ENCODE results near the gene CNDP1. TPM values are rescaled to one million over a fixed set of nuclear protein-coding genes. Genes with fewer than 3 reads are reported as not detected.

The CNDP1 gene
- polyA plus RNA-seq, 3 donors, result not detected

DNA sequence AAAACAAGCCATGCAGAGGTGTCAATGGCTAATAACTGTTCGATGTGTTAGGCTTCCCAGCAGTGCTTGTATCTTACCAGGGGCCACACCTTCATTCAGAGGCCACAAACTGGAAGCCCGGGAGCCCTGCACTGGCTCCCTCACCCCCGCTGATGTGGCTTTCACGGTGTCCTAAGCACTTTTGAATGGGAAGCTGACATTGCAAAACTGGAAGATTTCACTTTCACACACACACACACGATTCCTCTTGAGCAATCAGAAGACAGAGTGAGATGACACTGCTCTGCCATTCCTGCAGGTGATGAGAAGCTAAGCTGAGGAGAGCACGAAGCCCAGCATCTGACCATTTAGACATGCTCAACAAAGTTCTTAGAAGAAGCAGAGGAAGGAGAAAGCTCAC, 54.7 kb downstream of the CNDP1 start:
- H3K27me3 ChIP-seq (ENCODE audit: control insufficient read depth in 2 of 2, insufficient read depth in 2 of 2, low read length in 2 of 2), result no peaks in the 10 kb centered on the region
- peaks cover 0 to 6% (median 3%) of the 10 kb centered on the region in 3 donors for H3K27me3 Mint-ChIP-seq (ENCODE audit: low read depth in 3 of 3)
- peaks cover 52 to 61% of the 10 kb centered on the region in 2 donors for H3K4me1 ChIP-seq (ENCODE audit: control insufficient read depth in 1 of 2, insufficient read depth in 2 of 2, low read length in 2 of 2)
- no peaks in the 10 kb centered on the region for H3K9me3 ChIP-seq (replicated peaks in 1 of 2; ENCODE audit: control insufficient read depth in 1 of 2, insufficient read depth in 1 of 2, low read length in 2 of 2)
- intact Hi-C loops (cut with micrococcal nuclease), result no loop called here
- H3K27ac ChIP-seq (ENCODE audit: low read depth in 1 of 2, low read length in 2 of 2), result peak overlapping the region; percentile 87
- TF ChIP-seq, protein P1, sequence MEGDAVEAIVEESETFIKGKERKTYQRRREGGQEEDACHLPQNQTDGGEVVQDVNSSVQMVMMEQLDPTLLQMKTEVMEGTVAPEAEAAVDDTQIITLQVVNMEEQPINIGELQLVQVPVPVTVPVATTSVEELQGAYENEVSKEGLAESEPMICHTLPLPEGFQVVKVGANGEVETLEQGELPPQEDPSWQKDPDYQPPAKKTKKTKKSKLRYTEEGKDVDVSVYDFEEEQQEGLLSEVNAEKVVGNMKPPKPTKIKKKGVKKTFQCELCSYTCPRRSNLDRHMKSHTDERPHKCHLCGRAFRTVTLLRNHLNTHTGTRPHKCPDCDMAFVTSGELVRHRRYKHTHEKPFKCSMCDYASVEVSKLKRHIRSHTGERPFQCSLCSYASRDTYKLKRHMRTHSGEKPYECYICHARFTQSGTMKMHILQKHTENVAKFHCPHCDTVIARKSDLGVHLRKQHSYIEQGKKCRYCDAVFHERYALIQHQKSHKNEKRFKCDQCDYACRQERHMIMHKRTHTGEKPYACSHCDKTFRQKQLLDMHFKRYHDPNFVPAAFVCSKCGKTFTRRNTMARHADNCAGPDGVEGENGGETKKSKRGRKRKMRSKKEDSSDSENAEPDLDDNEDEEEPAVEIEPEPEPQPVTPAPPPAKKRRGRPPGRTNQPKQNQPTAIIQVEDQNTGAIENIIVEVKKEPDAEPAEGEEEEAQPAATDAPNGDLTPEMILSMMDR (IDR thresholded peaks at IDR 0.05), result no peak
- H3K4me1 Mint-ChIP-seq, result peaks cover 55% of the 10 kb centered on the region
- peak overlapping the region; percentile 6 for H3K9ac ChIP-seq (ENCODE audit: insufficient read depth, low read length, poor library complexity, severe bottlenecking)
- no peaks in the 10 kb centered on the region for H3K9me3 Mint-ChIP-seq
- peak overlapping the region in 2 of 3 experiments; percentile 23 to 62 for H3K4me3 ChIP-seq (replicated peaks in 1 of 3; ENCODE audit: low read depth in 2 of 3, low read length in 3 of 3)
- H2AFZ ChIP-seq (ENCODE audit: insufficient read depth, low read depth, low read length, poor library complexity, severe bottlenecking), result no peak overlapping the region
- peak overlapping the region; percentile 69 for H3K4me2 ChIP-seq (replicated peaks; ENCODE audit: extremely low read depth, low read length, poor library complexity, severe bottlenecking)
- DNase-seq, result peak; percentile 78 to 91 (median 86)
- peaks cover 6 to 12% of the 10 kb centered on the region in 2 donors for H3K36me3 Mint-ChIP-seq
- H4K20me1 ChIP-seq (ENCODE audit: insufficient read depth, low read length), result no peaks in the 10 kb centered on the region
- peaks cover 0 to 6% of the 10 kb centered on the region in 2 donors for H3K36me3 ChIP-seq (replicated peaks in 1 of 2; ENCODE audit: control insufficient read depth in 1 of 2, insufficient read depth in 2 of 2, low read length in 2 of 2)
- peak overlapping the region; percentile 32 to 69 for H3K4me3 Mint-ChIP-seq
- H3K79me2 ChIP-seq (ENCODE audit: insufficient read depth, low read length), result peaks cover 15% of the 10 kb centered on the region
- H3K27ac Mint-ChIP-seq, result peak overlapping the region; percentile 91 to 98 (median 95)
- WGBS (ENCODE audit: insufficient coverage), result 0% methylated on average over 4 of the region's 6 CpGs

GRCh38 chr18:74589811-74590210, 55.5 kb downstream of the CNDP1 start:
- H3K27ac Mint-ChIP-seq, result peak overlapping the region; percentile 91 to 98 (median 95)
- H3K4me1 Mint-ChIP-seq, result peaks cover 59% of the 10 kb centered on the region
- TF ChIP-seq, protein P1 (IDR thresholded peaks at IDR 0.05), result no peak
- peaks cover 0 to 6% of the 10 kb centered on the region in 2 donors for H3K36me3 ChIP-seq (replicated peaks in 1 of 2; ENCODE audit: control insufficient read depth in 1 of 2, insufficient read depth in 2 of 2, low read length in 2 of 2)
- H3K9me3 ChIP-seq (replicated peaks in 1 of 2; ENCODE audit: control insufficient read depth in 1 of 2, insufficient read depth in 1 of 2, low read length in 2 of 2), result no peaks in the 10 kb centered on the region
- no peak overlapping the region for H2AFZ ChIP-seq (ENCODE audit: insufficient read depth, low read depth, low read length, poor library complexity, severe bottlenecking)
- H3K4me2 ChIP-seq (replicated peaks; ENCODE audit: extremely low read depth, low read length, poor library complexity, severe bottlenecking), result peak overlapping the region; percentile 69
- H3K79me2 ChIP-seq (ENCODE audit: insufficient read depth, low read length), result peaks cover 23% of the 10 kb centered on the region
- H3K9me3 Mint-ChIP-seq, result no peaks in the 10 kb centered on the region
- H3K9ac ChIP-seq (ENCODE audit: insufficient read depth, low read length, poor library complexity, severe bottlenecking), result no peak overlapping the region
- peak overlapping the region in 1 of 2 donors; percentile 15 for H3K4me3 Mint-ChIP-seq
- H3K4me1 ChIP-seq (ENCODE audit: control insufficient read depth in 1 of 2, insufficient read depth in 2 of 2, low read length in 2 of 2), result peaks cover 55 to 65% of the 10 kb centered on the region in 2 donors
- H3K4me3 ChIP-seq (replicated peaks in 1 of 3; ENCODE audit: low read depth in 2 of 3, low read length in 3 of 3), result peak overlapping the region in 1 of 3 experiments; percentile 62
- intact Hi-C loops (cut with micrococcal nuclease), result loop anchor here (2.0 to 10.0 kb wide), 3 partner anchors 93 to 345 kb away; partner anchors contain the start of gene CNDP2 (in 2 of the 2)
- peaks cover 10 to 17% of the 10 kb centered on the region in 2 donors for H3K36me3 Mint-ChIP-seq
- peaks cover 0 to 6% (median 3%) of the 10 kb centered on the region in 3 donors for H3K27me3 Mint-ChIP-seq (ENCODE audit: low read depth in 3 of 3)
- H4K20me1 ChIP-seq (ENCODE audit: insufficient read depth, low read length), result peaks cover 4% of the 10 kb centered on the region
- peak; percentile 58 to 80 (median 74) for DNase-seq
- H3K27ac ChIP-seq (ENCODE audit: low read depth in 1 of 2, low read length in 2 of 2), result peak overlapping the region; percentile 87
- no CpG with 5 or more reads among the region's 3 CpGs for WGBS (ENCODE audit: insufficient coverage)
- no peaks in the 10 kb centered on the region for H3K27me3 ChIP-seq (ENCODE audit: control insufficient read depth in 2 of 2, insufficient read depth in 2 of 2, low read length in 2 of 2)
